Smooth muscle cell (in vitro differentiated cells): Measurements from ENCODE around the gene B3GALT2. TPM values are rescaled to one million over a fixed set of nuclear protein-coding genes. Genes with fewer than 3 reads are reported as not detected.
A peak's percentile ranks its signal among the peaks of the same experiment; 100 is the strongest.

ENCODE experiments used
- DNase-seq: peaks from one replicate; lab custom pipeline; 2025; ENCODE audit not compliant: unreplicated experiment; lab: John Stamatoyannopoulos, UW
- H2AFZ ChIP-seq: fragments of 200-600 bp; sonication (generic); 2 replicates; pipeline ENCODE4 v1.6.0; 2016; ENCODE audit warnings: antibody characterized with exemption, low read depth, mild to moderate bottlenecking
- H3F3A ChIP-seq: fragments of 200-600 bp; sonication (generic); 2 replicates; pipeline ENCODE4 v1.6.0; 2017; ENCODE audit warnings: antibody characterized with exemption, low read depth
- H3K27ac ChIP-seq: fragments of 200-600 bp; sonication (generic); 2 replicates; pipeline ENCODE4 v1.5.1; 2016; ENCODE audit warnings: low read depth, mild to moderate bottlenecking
- H3K27me3 ChIP-seq: fragments of 200-600 bp; sonication (generic); 2 replicates; pipeline ENCODE4 v1.6.1; 2016; ENCODE audit warnings: low read depth, mild to moderate bottlenecking
- H3K36me3 ChIP-seq: fragments of 200-600 bp; sonication (generic); 2 replicates; pipeline ENCODE4 v1.5.1; 2016; ENCODE audit warnings: low read depth
- H3K4me1 ChIP-seq: fragments of 200-600 bp; sonication (generic); 2 replicates; pipeline ENCODE4 v1.5.1; 2016; ENCODE audit warnings: low read depth
- H3K4me2 ChIP-seq: fragments of 200-600 bp; sonication (generic); 2 replicates; pipeline ENCODE4 v1.6.0; 2016; ENCODE audit warnings: mild to moderate bottlenecking
- H3K4me3 ChIP-seq: fragments of 200-600 bp; sonication (generic); 2 replicates; pipeline ENCODE4 v1.5.1; 2016; ENCODE audit warnings: mild to moderate bottlenecking
- H3K79me2 ChIP-seq: fragments of 200-600 bp; sonication (generic); 2 replicates; pipeline ENCODE4 v1.6.0; 2016; ENCODE audit warnings: low read depth, mild to moderate bottlenecking
- H3K9ac ChIP-seq: fragments of 200-600 bp; sonication (generic); 2 replicates; pipeline ENCODE4 v1.6.0; 2016; ENCODE audit warnings: low read depth
- H3K9me3 ChIP-seq: fragments of 200-600 bp; sonication (generic); replicated peaks from 2 replicates; pipeline ENCODE4 v1.5.1; 2016; ENCODE audit warnings: low read depth
- H4K20me1 ChIP-seq: fragments of 200-600 bp; sonication (generic); 2 replicates; pipeline ENCODE4 v1.6.0; 2016; ENCODE audit warnings: low read depth
- WGBS: methylation state at CpG from one replicate; pipeline ENCODE4 v1.1.7; 2016; ENCODE audit warnings: low lambda C conversion rate; 5-methylcytosine and 5-hydroxymethylcytosine counted together
- polyA plus RNA-seq: library from polyadenylated mRNA; unstranded; fragments of >200 nt; fragmentation: Nextera tagmentation; extraction: Ambion mirVana; gene quantifications from 2 replicates; pipeline ENCODE4 v1.2.1, GENCODE V29; 2016
- total RNA-seq: library from RNA; depleted of rRNA; stranded (reverse); fragments of >200 nt; gene quantifications from 2 replicates; pipeline ENCODE4 v1.2.3, GENCODE V29; 2014
- TF ChIP-seq, protein P1 (sequence below): fragments of 200-600 bp; sonication (generic); IDR thresholded peaks from 2 replicates; pipeline ENCODE4 v1.5.1; 2017; ENCODE audit warnings: borderline replicate concordance, mild to moderate bottlenecking, antibody characterized with exemption; ENCODE audit not compliant: insufficient read depth, poor library complexity, severe bottlenecking

Gene B3GALT2
- total and polyA plus RNA-seq, 2 experiments from 2014 or later = not detected

DNA sequence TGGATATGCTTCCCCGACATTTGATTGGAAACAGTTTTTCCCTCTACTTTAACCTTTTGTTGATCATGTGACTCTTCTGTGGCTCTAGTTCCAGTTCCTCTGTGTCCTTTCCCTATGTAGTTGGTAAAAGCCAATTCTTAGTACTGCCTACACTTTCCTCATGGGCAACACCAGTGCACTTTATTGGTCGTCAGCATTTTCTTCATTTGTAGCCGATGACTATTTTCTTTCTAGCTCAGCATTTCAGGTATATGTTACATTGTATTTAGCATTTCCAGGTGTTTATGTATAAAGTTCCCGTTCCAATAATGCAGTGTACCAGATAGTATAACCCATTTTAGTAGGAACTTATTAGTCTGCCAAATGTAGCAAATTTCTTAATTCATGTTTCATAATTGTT is 27.6 kb upstream of the B3GALT2 start:
- TF ChIP-seq, protein P1, sequence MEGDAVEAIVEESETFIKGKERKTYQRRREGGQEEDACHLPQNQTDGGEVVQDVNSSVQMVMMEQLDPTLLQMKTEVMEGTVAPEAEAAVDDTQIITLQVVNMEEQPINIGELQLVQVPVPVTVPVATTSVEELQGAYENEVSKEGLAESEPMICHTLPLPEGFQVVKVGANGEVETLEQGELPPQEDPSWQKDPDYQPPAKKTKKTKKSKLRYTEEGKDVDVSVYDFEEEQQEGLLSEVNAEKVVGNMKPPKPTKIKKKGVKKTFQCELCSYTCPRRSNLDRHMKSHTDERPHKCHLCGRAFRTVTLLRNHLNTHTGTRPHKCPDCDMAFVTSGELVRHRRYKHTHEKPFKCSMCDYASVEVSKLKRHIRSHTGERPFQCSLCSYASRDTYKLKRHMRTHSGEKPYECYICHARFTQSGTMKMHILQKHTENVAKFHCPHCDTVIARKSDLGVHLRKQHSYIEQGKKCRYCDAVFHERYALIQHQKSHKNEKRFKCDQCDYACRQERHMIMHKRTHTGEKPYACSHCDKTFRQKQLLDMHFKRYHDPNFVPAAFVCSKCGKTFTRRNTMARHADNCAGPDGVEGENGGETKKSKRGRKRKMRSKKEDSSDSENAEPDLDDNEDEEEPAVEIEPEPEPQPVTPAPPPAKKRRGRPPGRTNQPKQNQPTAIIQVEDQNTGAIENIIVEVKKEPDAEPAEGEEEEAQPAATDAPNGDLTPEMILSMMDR = no peak
- Histone ChIP-seq H3K4me1 (peaks cover 4% of the 10 kb centered on the region), H2AFZ (no peak overlapping the region), H3K27me3 (no peaks in the 10 kb centered on the region), H3K27ac (no peak overlapping the region), H3K79me2 (peaks cover 13% of the 10 kb centered on the region), H3K4me2 (no peak overlapping the region), H3F3A (no peaks in the 10 kb centered on the region), H4K20me1 (no peaks in the 10 kb centered on the region), H3K36me3 (peaks cover 35% of the 10 kb centered on the region), H3K9ac (no peak overlapping the region), H3K4me3 (no peak overlapping the region), H3K9me3 (no peaks in the 10 kb centered on the region)
- DNase-seq = no peak
- whole genome bisulfite sequencing = 97% methylated on average over 4 of the region's 4 CpGs

- H3F3A ChIP-seq = no peaks in the 10 kb centered on the region
- H3K79me2 ChIP-seq = peaks cover 21% of the 10 kb centered on the region
- H3K4me3 ChIP-seq = no peak overlapping the region
- H3K36me3 ChIP-seq = peaks cover 35% of the 10 kb centered on the region
- no peak overlapping the region for H3K9ac ChIP-seq
- no peak overlapping the region for H2AFZ ChIP-seq
- no peaks in the 10 kb centered on the region for H3K27me3 ChIP-seq
- peak overlapping the region; percentile 90 for H3K27ac ChIP-seq
- H4K20me1 ChIP-seq = no peaks in the 10 kb centered on the region
- H3K9me3 ChIP-seq = no peaks in the 10 kb centered on the region
- TF ChIP-seq, protein P1 = no peak
- H3K4me2 ChIP-seq = no peak overlapping the region
- WGBS = 97% methylated on average over 2 of the region's 2 CpGs
- no peak for DNase-seq
- peaks cover 4% of the 10 kb centered on the region for H3K4me1 ChIP-seq
Observed at GRCh38 chr1:193212637-193213036, 26.2 kb upstream of the B3GALT2 start.

GRCh38 chr1:193211539-193211938 is 25.1 kb upstream of the B3GALT2 start:
- peaks cover 1% of the 10 kb centered on the region for H3K4me1 ChIP-seq
- peak overlapping the region; percentile 50 for H3K9ac ChIP-seq
- no peaks in the 10 kb centered on the region for H3K9me3 ChIP-seq
- no peak overlapping the region for H3K4me3 ChIP-seq
- H3K4me2 ChIP-seq = peak overlapping the region; percentile 13
- peaks cover 40% of the 10 kb centered on the region for H3K36me3 ChIP-seq
- H3K27me3 ChIP-seq = no peaks in the 10 kb centered on the region
- WGBS = 38% methylated on average over 1 of the region's 1 CpG
- no peak for DNase-seq
- H4K20me1 ChIP-seq = no peaks in the 10 kb centered on the region
- H3K79me2 ChIP-seq = peaks cover 24% of the 10 kb centered on the region
- peak overlapping the region; percentile 90 for H3K27ac ChIP-seq
- no peak overlapping the region for H2AFZ ChIP-seq
- no peaks in the 10 kb centered on the region for H3F3A ChIP-seq
- TF ChIP-seq, protein P1 = no peak

DNA sequence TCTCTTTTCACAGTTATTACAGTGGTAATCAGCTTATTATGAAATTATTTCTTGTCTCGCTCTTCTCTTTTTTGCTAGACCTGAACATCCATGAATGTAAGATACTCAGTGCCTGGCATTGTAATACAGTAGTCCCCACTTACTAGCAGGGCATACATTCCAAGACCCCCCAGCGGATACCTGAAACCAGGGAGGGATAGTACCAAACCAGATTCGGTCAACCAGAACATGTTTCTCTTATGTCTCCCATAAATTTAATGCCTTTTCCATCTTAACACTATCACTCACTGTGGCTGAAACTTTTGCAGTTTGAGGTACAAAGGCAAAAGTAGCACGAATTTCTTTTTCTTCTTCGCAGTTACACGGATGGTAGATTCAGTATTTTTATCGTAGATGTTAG is 24.6 kb upstream of the B3GALT2 start:
- H2AFZ ChIP-seq = no peak overlapping the region
- H3F3A ChIP-seq = no peaks in the 10 kb centered on the region
- H3K79me2 ChIP-seq = peaks cover 24% of the 10 kb centered on the region
- peak overlapping the region; percentile 34 for H3K9ac ChIP-seq
- no peaks in the 10 kb centered on the region for H4K20me1 ChIP-seq
- no peak overlapping the region for H3K4me3 ChIP-seq
- peaks cover 3% of the 10 kb centered on the region for H3K9me3 ChIP-seq
- H3K36me3 ChIP-seq = peaks cover 43% of the 10 kb centered on the region
- no peaks in the 10 kb centered on the region for H3K27me3 ChIP-seq
- H3K4me1 ChIP-seq = no peaks in the 10 kb centered on the region
- peak overlapping the region; percentile 90 for H3K27ac ChIP-seq
- H3K4me2 ChIP-seq = peak overlapping the region; percentile 13
- TF ChIP-seq, protein P1 = no peak
- DNase-seq = no peak
- WGBS = 99% methylated on average over 7 of the region's 7 CpGs
